GM12891 (cell line): ENCODE data around the gene TNS1.

ENCODE experiments used
- PAX5 ChIP-seq: IDR thresholded peaks from 2 replicates; pipeline ENCODE4 v1.6.1; 2011; ENCODE audit warnings: low read length, moderate library complexity, mild to moderate bottlenecking; ENCODE audit not compliant: insufficient read depth, severe bottlenecking
- POLR2A ChIP-seq: IDR thresholded peaks from 2 replicates; pipeline ENCODE4 v1.6.1; 2011; ENCODE audit warnings: low read depth, low read length, control low read depth
- POLR2AphosphoS5 ChIP-seq: IDR thresholded peaks from 2 replicates; pipeline ENCODE4 v1.6.1; 2011; ENCODE audit warnings: low read depth, low read length, control low read depth
- SPI1 ChIP-seq: IDR thresholded peaks from 2 replicates; pipeline ENCODE4 v1.6.1; 2011; ENCODE audit warnings: low read depth, low read length, control low read depth

GRCh38 chr2:217903859-217904613 is 98.8 kb downstream of the TNS1 start:
- TF ChIP-seq POLR2A (no peak), POLR2AphosphoS5 (no peak), SPI1 (no peak), PAX5 (no peak)
